IgD-negative memory B cell (primary cell): ENCODE data around the gene S100A13. TPM values are rescaled to one million over a fixed set of nuclear protein-coding genes. Genes with fewer than 3 reads are reported as not detected.
A peak's percentile ranks its signal among the peaks of the same experiment; 100 is the strongest.
"Not testable (repeated sequence)": the region's sequence is repeated elsewhere in the genome, so short reads cannot be mapped to it uniquely, and the experiment has no call there.

ENCODE experiments used
- H3K27ac Mint-ChIP-seq, 3 donors: one replicate each; pipeline ENCODE4 v1.8.0; 2020 to 2022; ENCODE audit warnings: mild to moderate bottlenecking in 3 of 3, mixed read lengths in 3 of 3, moderate library complexity in 1 of 3
- H3K27me3 Mint-ChIP-seq: one replicate; pipeline ENCODE4 v1.8.0; 2021; ENCODE audit warnings: mixed read lengths
- H3K36me3 Mint-ChIP-seq: one replicate; pipeline ENCODE4 v1.8.0; 2020; ENCODE audit warnings: mild to moderate bottlenecking, mixed read lengths
- H3K4me1 Mint-ChIP-seq, 3 donors: one replicate each; pipeline ENCODE4 v1.8.0; 2020 to 2022; ENCODE audit warnings: mixed read lengths in 3 of 3, mild to moderate bottlenecking in 1 of 3
- H3K4me3 Mint-ChIP-seq, 4 donors: one replicate each; pipeline ENCODE4 v1.8.0; 2020 to 2022; ENCODE audit warnings: mild to moderate bottlenecking in 4 of 4, mixed read lengths in 4 of 4, moderate library complexity in 3 of 4
- H3K9me3 Mint-ChIP-seq, 3 donors: one replicate each; pipeline ENCODE4 v1.8.0; 2020 to 2021; ENCODE audit warnings: mixed read lengths in 3 of 3, mild to moderate bottlenecking in 1 of 3
- polyA plus RNA-seq: library from polyadenylated mRNA; unstranded; fragments of 300-500 nt; fragmentation: Illumina TruSeq; gene quantifications from one replicate; pipeline ENCODE4 v1.2.3, GENCODE V29; 2021

The S100A13 gene
- 3.0 TPM for polyA plus RNA-seq

DNA sequence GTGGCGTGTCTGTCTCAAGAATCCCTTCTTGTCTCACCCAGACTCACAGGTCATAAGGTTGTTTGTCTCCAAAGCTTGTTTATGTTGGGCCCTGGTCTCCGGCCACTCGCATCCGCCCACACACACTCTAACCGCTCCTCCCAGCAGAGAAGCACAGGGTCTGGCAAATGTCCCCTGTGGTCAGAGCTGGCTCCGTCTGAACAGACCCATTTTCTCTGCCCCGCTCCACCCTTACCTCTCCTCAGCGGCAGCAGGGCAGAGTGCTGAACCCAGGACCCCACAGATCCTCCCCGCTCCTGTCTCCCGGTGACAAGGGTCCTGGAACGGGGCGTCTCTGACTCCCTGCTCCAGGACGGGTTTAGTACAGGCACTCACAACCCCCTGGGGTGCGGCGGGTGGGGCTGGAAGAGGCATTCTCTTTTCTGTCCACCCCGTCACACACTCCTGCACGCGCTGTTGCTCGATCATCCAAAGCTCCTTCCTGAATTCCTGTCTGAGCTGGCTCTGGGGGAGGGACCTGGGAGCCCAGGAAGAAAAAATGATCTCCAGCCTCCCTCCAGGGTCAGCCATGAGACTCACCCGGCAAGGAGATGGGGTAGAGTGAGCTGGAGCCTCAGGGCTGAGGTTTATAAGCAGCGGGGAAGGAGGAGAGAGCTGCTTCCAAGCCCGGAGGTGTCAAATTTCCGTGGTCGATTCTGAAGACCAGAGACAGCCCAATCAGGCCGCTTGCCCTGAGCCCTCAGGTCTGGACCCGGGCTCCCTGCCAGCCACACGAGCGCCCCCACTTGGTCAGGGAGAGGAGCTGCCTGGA is at the start of gene S100A13:
TSS of gene S100A13 (minus strand) at position 602 of the 811 bp plus-strand sequence. CDS start 1,033 bp downstream, outside the sequence.
- Mint-ChIP-seq H3K9me3 (no peaks in the 10 kb centered on the region), H3K36me3 (peaks cover 2% of the 10 kb centered on the region), H3K27ac (peak within 1 kb of the TSS in 1 of 3 donors; percentile 39), H3K4me3 (peak within 1 kb of the TSS in 3 of 4 donors; percentile 58 to 68 (median 60)), H3K4me1 (peaks cover 7 to 27% (median 12%) of the 10 kb centered on the region in 3 donors), H3K27me3 (peaks cover 7% of the 10 kb centered on the region)

DNA sequence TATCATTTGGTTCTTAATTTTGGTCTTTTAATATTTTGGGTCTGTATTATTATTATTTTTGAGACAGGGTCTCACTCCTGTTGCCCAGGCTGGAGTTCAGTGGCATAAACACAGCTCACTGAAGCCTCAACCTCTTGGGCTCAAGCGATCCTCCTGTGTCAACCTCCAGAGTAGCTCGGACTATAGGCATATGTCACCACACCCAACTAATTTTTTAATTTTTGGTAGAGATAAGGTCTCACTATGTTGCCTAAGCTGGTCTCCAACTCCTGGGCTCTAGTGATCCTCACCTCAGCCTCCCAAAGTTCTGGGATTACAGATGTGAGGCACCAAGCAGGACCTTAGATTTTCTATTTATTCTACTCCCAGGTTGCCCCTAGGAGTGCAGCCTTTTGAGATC is 46.2 kb upstream of the S100A13 start:
- Mint-ChIP-seq H3K4me3 (peak overlapping the region; percentile 10 to 72 (median 44)), H3K27ac (peak overlapping the region in 1 of 3 donors; percentile 37), H3K36me3 (no peaks in the 10 kb centered on the region), H3K4me1 (peaks cover 10 to 22% (median 18%) of the 10 kb centered on the region in 3 donors), H3K27me3 (peaks cover 10% of the 10 kb centered on the region), H3K9me3 (no peaks in the 10 kb centered on the region)

DNA sequence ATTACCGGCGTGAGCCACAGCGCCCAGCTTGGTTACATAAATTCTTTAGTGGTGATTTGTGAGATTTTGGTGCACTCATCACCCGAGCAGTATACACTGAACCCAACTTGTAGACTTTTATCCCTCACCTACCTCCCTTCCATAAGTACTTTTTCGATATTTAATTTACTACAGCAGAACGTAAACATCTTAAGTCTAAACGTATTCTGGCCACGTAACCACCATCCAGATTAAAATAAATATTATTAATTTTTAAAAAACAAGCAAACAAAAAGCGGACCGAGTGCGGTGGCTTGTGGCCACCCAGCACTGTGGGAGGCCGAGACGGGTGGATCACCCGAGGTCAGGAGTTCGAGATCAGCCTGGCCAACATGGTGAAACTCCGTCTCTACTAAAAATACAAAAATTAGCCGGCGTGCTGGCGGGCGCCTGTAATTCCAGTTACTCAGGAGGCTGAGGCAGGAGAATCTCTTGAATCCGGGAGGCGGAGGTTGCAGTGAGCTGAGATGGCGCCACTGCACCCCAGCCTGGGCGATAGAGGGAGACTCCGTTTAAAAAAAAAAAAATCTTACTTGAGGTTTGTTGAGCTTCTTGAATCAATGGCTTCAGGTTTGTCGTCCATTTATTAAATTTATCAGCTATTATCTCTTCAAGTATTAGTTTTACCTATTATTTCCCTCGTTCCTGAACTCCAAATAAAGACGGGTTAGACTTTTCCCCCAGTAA is 44.5 kb upstream of the S100A13 start:
- not testable (repeated sequence) for H3K4me3 Mint-ChIP-seq, H3K27me3 Mint-ChIP-seq, H3K9me3 Mint-ChIP-seq, H3K36me3 Mint-ChIP-seq
- peak overlapping the region in 1 of 3 donors; percentile 91 for H3K27ac Mint-ChIP-seq
- H3K4me1 Mint-ChIP-seq, result peaks cover 0 to 18% (median 9%) of the 10 kb centered on the region in 3 donors

DNA sequence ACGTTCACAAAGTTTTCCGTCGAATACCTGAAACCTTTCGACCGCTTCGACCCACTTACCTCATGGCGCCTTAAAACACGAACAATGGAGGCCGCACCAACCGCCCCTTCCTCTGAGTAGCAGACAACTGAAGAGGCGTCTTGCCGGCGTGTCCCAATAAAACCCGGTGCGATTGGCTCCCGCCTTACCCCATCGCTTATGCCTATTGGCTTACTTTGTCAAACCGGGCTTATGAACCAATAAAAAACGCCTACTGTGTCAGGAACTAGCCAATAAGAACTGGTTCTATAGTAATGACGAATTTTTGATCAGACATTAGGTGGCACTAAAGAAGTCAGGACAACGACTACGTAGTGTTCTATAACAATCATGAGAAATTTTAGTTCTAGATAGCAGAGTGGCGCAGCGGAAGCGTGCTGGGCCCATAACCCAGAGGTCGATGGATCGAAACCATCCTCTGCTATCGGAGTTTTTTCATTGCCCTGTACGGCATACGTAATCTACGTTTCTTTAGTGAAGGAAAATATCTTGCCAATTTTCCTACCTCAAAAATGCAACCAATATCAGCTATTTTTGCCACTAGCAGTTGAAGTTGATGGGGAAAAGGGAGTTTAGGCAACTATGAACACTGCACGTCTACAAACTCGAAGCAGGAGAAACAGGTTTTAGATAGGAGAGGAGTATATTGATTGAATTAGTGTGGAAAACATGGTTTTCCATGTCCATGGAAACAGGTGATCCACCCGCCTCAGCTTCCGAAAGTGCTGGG is 43.7 kb upstream of the S100A13 start, which contains the start of gene ILF2:
TSS of gene ILF2 (minus strand) at position 135 of the 769 bp plus-strand sequence. CDS start at position 64, 71 bp downstream.
- peak within 1 kb of the TSS in 1 of 3 donors; percentile 91 for H3K27ac Mint-ChIP-seq

DNA sequence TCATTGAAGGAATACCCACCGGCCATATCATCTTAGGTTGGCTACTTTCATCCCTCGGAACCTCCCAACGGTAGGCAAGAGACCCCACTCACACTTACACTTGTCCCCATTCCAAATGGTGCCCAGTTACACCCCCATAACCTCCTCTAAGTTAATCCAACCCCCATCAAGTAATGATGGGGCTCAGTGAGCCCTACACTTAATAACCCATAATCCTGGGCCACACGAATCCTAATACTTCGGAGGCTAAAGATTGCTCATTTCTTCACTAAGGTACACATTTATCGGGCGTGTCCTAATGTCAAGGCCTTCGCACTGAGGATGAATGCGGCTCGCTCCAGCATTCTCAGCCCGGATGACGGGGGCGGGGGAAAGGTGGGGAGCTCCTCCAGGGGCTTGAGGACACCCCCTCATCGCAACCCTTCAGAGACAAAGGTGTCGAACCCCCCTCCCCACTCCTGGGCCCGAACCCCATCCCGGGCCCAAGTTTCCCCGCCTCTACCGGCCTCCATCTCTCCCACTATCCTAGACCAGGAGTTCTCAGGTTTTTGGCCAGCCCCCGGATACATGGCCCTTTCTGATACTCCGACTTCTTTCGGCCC is 43.1 kb upstream of the S100A13 start:
- Mint-ChIP-seq H3K36me3 (no peaks in the 10 kb centered on the region), H3K27me3 (no peaks in the 10 kb centered on the region), H3K9me3 (no peaks in the 10 kb centered on the region), H3K27ac (no peak overlapping the region), H3K4me3 (no peak overlapping the region), H3K4me1 (peaks cover 0 to 18% (median 9%) of the 10 kb centered on the region in 3 donors)

More for the DNA sequence above, 43.7 kb upstream of the S100A13 start, which contains the start of gene ILF2:
- no peaks in the 10 kb centered on the region for H3K9me3 Mint-ChIP-seq
- no peaks in the 10 kb centered on the region for H3K27me3 Mint-ChIP-seq
- peaks cover 0 to 18% (median 9%) of the 10 kb centered on the region in 3 donors for H3K4me1 Mint-ChIP-seq
- no peaks in the 10 kb centered on the region for H3K36me3 Mint-ChIP-seq
- H3K4me3 Mint-ChIP-seq, result no peak within 1 kb of the TSS

DNA sequence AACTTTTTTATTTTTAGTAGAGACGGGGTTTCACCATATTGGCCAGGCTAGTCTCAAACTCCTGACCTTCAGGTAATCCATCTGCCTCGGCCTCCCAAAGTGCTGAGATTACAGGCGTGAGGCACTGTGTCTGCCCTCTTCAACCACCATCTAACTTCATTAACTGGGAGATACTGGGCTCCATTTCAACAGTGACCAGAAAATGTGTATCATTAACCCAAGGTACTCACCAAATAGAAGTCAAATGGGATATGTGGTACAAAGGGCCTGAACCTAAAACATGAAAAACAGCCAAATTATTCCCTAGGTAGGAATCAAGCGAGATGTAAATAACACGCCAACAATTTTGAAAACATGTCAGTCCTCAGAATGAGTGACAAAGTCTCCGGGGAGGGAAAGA is 42.3 kb upstream of the S100A13 start:
- H3K27me3 Mint-ChIP-seq, result no peaks in the 10 kb centered on the region
- H3K27ac Mint-ChIP-seq, result no peak overlapping the region
- peaks cover 0 to 18% (median 9%) of the 10 kb centered on the region in 3 donors for H3K4me1 Mint-ChIP-seq
- no peaks in the 10 kb centered on the region for H3K9me3 Mint-ChIP-seq
- H3K36me3 Mint-ChIP-seq, result no peaks in the 10 kb centered on the region
- H3K4me3 Mint-ChIP-seq, result peak overlapping the region in 1 of 4 donors; percentile 55

DNA sequence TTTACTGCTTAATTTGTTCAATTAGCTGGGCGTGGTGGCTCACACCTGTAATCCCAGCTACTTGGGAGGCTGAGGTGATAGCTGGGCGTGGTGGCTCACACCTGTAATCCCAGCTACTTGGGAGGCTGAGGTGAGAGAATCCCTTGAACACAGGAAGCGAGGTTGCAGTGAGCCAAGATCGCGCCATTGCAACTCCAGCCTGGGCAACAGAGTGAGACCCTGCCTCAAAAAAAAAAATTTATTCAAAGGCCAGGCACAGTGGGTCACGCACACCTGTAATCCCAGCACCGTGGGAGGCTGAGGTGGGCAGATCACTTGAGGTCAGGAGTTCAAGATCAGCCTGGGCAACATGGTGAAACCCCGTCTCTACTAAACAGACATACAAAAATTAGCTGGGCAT is 41.4 kb upstream of the S100A13 start:
- H3K4me1 Mint-ChIP-seq, result peaks cover 0 to 18% (median 9%) of the 10 kb centered on the region in 3 donors
- peak overlapping the region in 2 of 4 donors; percentile 55 to 78 for H3K4me3 Mint-ChIP-seq

DNA sequence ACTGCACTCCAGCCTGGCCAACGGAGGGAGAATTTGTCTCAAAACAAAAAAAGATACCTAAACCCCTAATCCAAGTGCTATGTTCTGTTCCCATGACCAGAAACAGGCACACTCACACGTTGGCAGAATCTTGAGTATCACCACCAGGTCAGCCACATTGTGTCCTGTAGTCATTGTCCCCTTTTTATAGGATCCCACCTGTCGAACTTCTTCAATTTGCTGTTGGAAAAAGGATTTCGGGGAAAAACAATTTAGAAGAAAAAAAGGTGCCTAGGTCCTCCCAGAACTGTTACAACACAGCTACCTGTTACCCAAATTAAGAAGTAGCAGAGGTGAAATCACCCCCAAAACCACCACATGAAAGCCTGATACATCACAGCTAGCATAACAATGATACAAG is 40.1 kb upstream of the S100A13 start:
- Mint-ChIP-seq H3K27ac (peak overlapping the region in 1 of 3 donors; percentile 49), H3K4me1 (peaks cover 0 to 18% (median 8%) of the 10 kb centered on the region in 3 donors), H3K9me3 (no peaks in the 10 kb centered on the region), H3K4me3 (peak overlapping the region in 1 of 4 donors; percentile 78), H3K36me3 (no peaks in the 10 kb centered on the region), H3K27me3 (no peaks in the 10 kb centered on the region)

More for the DNA sequence above, 41.4 kb upstream of the S100A13 start:
- not testable (repeated sequence) for H3K36me3 Mint-ChIP-seq, H3K9me3 Mint-ChIP-seq, H3K27me3 Mint-ChIP-seq
- peak overlapping the region in 1 of 3 donors; percentile 49 for H3K27ac Mint-ChIP-seq

DNA sequence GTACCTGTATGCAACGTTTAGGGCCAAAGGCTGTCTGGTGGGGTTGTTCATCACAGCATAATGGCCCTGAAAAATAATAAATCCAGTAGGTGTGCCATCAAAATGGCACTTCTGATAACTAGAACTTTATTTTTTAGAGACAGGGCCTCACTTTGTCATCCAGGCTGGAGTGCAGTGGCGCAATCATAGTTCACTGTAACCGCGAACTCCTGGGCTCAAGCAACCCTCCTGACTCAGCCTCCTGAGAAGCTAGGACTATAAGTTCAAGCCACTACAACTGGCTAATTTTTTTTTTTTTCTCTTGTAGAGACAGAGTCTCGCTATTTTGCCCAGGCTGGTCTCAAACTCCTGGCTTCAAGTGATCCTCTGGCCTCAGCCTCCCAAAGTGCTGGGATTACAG is 35.9 kb upstream of the S100A13 start:
- no peaks in the 10 kb centered on the region for H3K27me3 Mint-ChIP-seq
- H3K4me3 Mint-ChIP-seq, result no peak overlapping the region
- peaks cover 1% of the 10 kb centered on the region for H3K36me3 Mint-ChIP-seq

DNA sequence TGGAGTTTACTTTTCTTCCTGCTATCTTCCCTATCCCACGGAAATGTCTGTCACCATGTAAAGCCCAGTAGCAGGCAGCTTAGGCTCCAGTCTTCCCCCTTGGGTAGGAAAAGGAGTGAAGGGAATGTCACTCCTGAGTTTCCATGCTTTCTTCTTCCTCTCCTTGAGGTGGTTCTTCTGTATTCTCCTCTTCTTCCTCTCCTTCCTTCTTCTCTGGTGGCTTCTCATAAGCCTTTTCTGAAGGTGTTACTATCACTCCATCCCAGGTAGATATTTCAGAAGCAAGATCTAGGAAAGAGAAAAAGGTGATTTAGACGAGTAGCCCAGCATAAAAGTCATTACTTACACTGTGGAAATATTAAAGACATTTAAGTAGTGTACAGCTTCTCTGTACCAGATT is 35.0 kb upstream of the S100A13 start:
- Mint-ChIP-seq H3K36me3 (peaks cover 2% of the 10 kb centered on the region), H3K4me3 (peak overlapping the region in 1 of 4 donors; percentile 26)

More for the DNA sequence above, 35.9 kb upstream of the S100A13 start:
- Mint-ChIP-seq H3K27ac (no peak overlapping the region), H3K9me3 (no peaks in the 10 kb centered on the region), H3K4me1 (peaks cover 7 to 14% (median 8%) of the 10 kb centered on the region in 3 donors)

DNA sequence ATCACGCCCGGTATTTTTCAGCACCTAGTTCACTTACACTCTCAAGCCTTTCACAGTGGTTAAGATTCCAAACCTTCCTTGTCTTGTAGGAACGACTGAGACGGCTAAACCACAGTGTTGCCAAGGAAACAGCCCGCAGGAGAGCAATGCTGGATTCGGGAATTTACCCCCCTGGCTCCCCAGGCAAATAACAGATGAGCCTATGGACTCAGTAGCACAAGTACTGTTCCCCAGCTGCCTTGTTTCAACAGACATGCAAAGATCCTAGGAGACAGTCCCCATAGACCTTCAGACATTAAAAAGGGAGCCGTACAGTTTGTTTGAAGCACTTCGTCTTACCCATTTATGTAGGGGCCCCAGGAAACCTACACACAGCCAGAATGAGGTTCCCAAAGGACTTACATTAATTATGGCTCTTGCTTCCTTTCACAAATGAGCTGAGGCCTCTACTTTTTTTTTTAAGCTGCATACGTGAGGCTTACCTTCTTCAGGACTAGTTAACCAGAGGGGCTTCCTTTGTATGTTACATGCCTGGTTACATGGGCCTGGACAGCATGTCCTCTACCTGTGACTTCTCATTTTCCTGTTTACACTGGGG is 33.9 kb upstream of the S100A13 start:
- Mint-ChIP-seq H3K36me3 (peaks cover 3% of the 10 kb centered on the region), H3K9me3 (no peaks in the 10 kb centered on the region), H3K4me3 (peak overlapping the region in 1 of 4 donors; percentile 26), H3K27me3 (no peaks in the 10 kb centered on the region), H3K27ac (peak overlapping the region; percentile 35 to 94 (median 63)), H3K4me1 (peaks cover 9 to 10% (median 10%) of the 10 kb centered on the region in 3 donors)

More for the DNA sequence above, 35.0 kb upstream of the S100A13 start:
- H3K27ac Mint-ChIP-seq, result peak overlapping the region in 1 of 3 donors; percentile 41
- no peaks in the 10 kb centered on the region for H3K27me3 Mint-ChIP-seq
- no peaks in the 10 kb centered on the region for H3K9me3 Mint-ChIP-seq
- H3K4me1 Mint-ChIP-seq, result peaks cover 9 to 10% (median 9%) of the 10 kb centered on the region in 3 donors

DNA sequence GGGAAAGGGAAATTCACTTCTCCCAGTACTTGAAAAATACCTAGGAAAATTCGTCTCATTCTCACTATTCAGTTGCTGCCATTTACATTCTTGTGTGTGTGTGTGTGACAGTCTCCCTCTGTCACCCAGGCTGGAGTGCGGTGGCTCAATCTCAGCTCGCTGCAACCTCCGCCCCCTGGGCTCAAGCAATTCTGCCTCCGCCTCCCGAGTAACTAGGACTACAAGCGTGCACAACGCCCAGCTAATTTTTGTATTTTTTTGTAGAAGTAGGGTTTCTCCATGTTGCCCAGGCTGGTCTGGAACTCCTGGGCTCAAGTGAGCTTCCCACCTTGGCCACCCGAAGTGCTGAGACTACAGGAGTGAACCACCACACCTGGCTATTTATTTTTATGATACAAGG is 32.4 kb upstream of the S100A13 start:
- Mint-ChIP-seq H3K36me3 (peaks cover 4% of the 10 kb centered on the region), H3K4me3 (peak overlapping the region; percentile 92 to 97 (median 96))

DNA sequence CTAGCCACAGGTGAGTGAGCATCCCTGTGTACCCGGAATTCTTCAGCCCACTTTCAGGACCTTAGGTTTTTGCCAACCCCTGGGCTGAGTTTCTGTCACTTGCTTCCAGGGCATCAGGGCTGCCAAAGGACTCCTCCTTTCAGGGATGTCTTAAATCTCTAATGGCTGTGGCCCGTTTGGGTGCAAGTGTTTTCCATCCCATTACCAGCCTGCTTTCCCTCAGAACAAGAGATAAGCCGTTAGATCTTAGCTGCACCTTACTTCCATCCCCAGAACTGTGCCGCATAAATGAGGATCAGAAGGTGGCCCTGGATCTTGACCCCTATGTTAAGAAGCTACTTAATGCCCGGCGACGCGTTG is 31.9 kb upstream of the S100A13 start:
- H3K36me3 Mint-ChIP-seq, result peaks cover 4% of the 10 kb centered on the region
- peak overlapping the region; percentile 91 to 96 (median 91) for H3K27ac Mint-ChIP-seq
- peaks cover 9 to 11% (median 10%) of the 10 kb centered on the region in 3 donors for H3K4me1 Mint-ChIP-seq
- H3K4me3 Mint-ChIP-seq, result peak overlapping the region; percentile 92 to 97 (median 96)
- no peaks in the 10 kb centered on the region for H3K9me3 Mint-ChIP-seq
- H3K27me3 Mint-ChIP-seq, result no peaks in the 10 kb centered on the region

More for the DNA sequence above, 32.4 kb upstream of the S100A13 start:
- peaks cover 9 to 11% (median 10%) of the 10 kb centered on the region in 3 donors for H3K4me1 Mint-ChIP-seq
- no peaks in the 10 kb centered on the region for H3K9me3 Mint-ChIP-seq
- peak overlapping the region in 2 of 3 donors; percentile 91 to 96 for H3K27ac Mint-ChIP-seq
- no peaks in the 10 kb centered on the region for H3K27me3 Mint-ChIP-seq
